Measurements from ENCODE around the gene DCBLD1. TPM values are rescaled to one million over a fixed set of nuclear protein-coding genes. Genes with fewer than 3 reads are reported as not detected.

The DCBLD1 gene
- total and polyA plus RNA-seq, 2 of the 13 experiments (the other 11 are each of a cell fraction or from before 2014, with no cell fraction given) = 23.2 to 41.5 TPM

- no peak for TF ChIP-seq ZFYVE20 (CRISPR knock-in tag; IDR thresholded peaks at IDR 0.05; ENCODE audit: borderline replicate concordance, low read depth)
- TF ChIP-seq ZFP37 (CRISPR knock-in tag; IDR thresholded peaks at IDR 0.05; ENCODE audit: borderline replicate concordance) = no peak
- no peak for TF ChIP-seq HBP1 (CRISPR knock-in tag; IDR thresholded peaks at IDR 0.05; ENCODE audit: low read depth)
- peak; percentile 87 for TF ChIP-seq ZBTB33 (CRISPR knock-in tag; IDR thresholded peaks at IDR 0.05)
- TF ChIP-seq HDAC2 (CRISPR knock-in tag; IDR thresholded peaks at IDR 0.05) = peak; percentile 84
- peak; percentile 73; the same call in 1 of the 2 replicates for TF ChIP-seq CBX5 (CRISPR knock-in tag; IDR thresholded peaks at IDR 0.05; ENCODE audit: borderline replicate concordance)
- TF ChIP-seq JDP2 (CRISPR knock-in tag; IDR thresholded peaks at IDR 0.05; ENCODE audit: borderline replicate concordance) = no peak
- TF ChIP-seq MBNL3 (CRISPR knock-in tag; conservative IDR thresholded peaks at IDR 0.05) = no peak
- no peak for TF ChIP-seq REL (CRISPR knock-in tag; conservative IDR thresholded peaks at IDR 0.05)
- peak; percentile 61; the same call in 1 of the 2 replicates for TF ChIP-seq FOXA3 (CRISPR knock-in tag; IDR thresholded peaks at IDR 0.05)
- no peak for TF ChIP-seq ZNF761 (CRISPR knock-in tag; conservative IDR thresholded peaks at IDR 0.05)
- TF ChIP-seq NCOA1 (CRISPR knock-in tag; IDR thresholded peaks at IDR 0.05) = no peak
- TF ChIP-seq ZNF326 (CRISPR knock-in tag; IDR thresholded peaks at IDR 0.05; ENCODE audit: borderline replicate concordance) = no peak
- peak; percentile 90 for TF ChIP-seq RCOR2 (CRISPR knock-in tag; IDR thresholded peaks at IDR 0.05)
- TF ChIP-seq ZNF550 (CRISPR knock-in tag; IDR thresholded peaks at IDR 0.05; ENCODE audit: borderline replicate concordance) = no peak
- TF ChIP-seq RFXAP (CRISPR knock-in tag; IDR thresholded peaks at IDR 0.05; ENCODE audit: borderline replicate concordance) = 0 out of 2 replicates have a peak, but pooled peaks have one; percentile 49
- no peak for TF ChIP-seq TBX3 (IDR thresholded peaks at IDR 0.05; ENCODE audit: borderline replicate concordance)
- TF ChIP-seq ZNF768 (CRISPR knock-in tag; IDR thresholded peaks at IDR 0.05) = peak; percentile 98
- TF ChIP-seq ZNF558 (CRISPR knock-in tag; IDR thresholded peaks at IDR 0.05; ENCODE audit: borderline replicate concordance) = no peak
- no peak for TF ChIP-seq ZNF432 (CRISPR knock-in tag; IDR thresholded peaks at IDR 0.05; ENCODE audit: borderline replicate concordance)
- no peak for TF ChIP-seq TRAFD1 (CRISPR knock-in tag; IDR thresholded peaks at IDR 0.05; ENCODE audit: borderline replicate concordance)
- TF ChIP-seq CEBPG (CRISPR knock-in tag; IDR thresholded peaks at IDR 0.05) = 0 out of 2 replicates have a peak, but pooled peaks have one; percentile 33
- no peak for TF ChIP-seq ATRX (CRISPR knock-in tag; IDR thresholded peaks at IDR 0.05; ENCODE audit: borderline replicate concordance)
- no peak for TF ChIP-seq NONO (IDR thresholded peaks at IDR 0.05)
- TF ChIP-seq NONO (CRISPR knock-in tag; conservative IDR thresholded peaks at IDR 0.05) = peak; percentile 44; the same call in 1 of the 2 replicates
Measured at GRCh38 chr6:117506180-117506835, 23.8 kb downstream of the DCBLD1 start (continued).
